NCI-H187 treated with DMSO at 0.1 percent for 48 hours (cell line): ENCODE measurements around the gene ABCB10.
A peak's percentile ranks its signal among the peaks of the same experiment; 100 is the strongest.
"Not testable (repeated sequence)": the region's sequence is repeated elsewhere in the genome, so short reads cannot be mapped to it uniquely, and the experiment has no call there.

Experiments used
- DNase-seq: peaks from one replicate; lab custom pipeline; 2025; lab: John Stamatoyannopoulos, UW

Gene ABCB10

DNA sequence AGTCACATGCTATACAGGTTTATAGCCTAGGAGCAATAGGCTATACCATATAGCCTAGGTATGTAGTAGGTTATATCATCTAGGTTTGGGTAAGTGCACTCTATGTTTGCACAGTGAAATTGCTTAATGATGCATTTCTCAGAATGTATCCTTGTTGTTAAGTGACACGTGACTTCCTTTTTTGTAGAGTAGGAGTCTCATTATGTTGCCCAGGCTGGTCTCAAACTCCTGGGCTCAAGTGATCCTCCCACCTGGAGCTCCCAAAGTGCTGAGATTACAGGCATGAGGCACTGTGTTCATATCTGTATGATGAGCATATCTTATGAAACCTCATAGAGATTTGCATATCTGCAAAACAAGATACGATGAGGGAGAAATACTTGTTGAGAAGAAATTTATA, 13.8 kb upstream of the ABCB10 start:
- DNase-seq, result peak; percentile 48

DNA sequence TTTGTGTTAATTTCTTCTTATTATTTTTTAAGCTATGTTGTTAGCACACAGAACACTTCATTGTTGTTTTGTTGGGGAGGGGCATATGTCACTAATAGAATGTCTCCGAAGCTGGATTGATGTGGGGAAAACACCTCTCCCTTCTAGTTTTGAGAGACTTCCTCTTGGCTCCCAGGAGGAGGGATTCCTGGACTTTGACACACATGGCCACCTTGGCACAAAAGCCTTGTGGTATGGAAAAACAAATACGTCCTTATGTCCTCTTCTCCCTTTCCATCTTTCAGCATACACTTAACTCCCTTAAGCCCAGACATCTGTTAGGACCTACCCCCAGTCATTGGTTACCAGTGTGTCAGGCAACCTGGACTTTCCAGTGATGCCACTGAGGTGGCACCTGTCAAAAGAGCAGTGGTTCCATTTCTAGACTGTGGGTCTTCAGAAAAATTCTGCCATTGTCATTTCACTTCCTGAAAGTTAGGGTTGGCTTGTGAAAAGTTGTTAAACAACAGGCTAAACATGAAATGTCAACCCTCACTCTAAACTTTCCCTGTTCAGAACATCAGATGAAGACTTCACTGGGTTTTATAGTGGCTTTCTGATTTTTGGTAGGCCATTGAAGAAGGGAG, 12.5 kb upstream of the ABCB10 start:
- DNase-seq, result no peak

GRCh38 chr1:229570305-229570704, 11.8 kb upstream of the ABCB10 start:
- no peak for DNase-seq

GRCh38 chr1:229567109-229567868, 8.8 kb upstream of the ABCB10 start:
- DNase-seq, result no peak

DNA sequence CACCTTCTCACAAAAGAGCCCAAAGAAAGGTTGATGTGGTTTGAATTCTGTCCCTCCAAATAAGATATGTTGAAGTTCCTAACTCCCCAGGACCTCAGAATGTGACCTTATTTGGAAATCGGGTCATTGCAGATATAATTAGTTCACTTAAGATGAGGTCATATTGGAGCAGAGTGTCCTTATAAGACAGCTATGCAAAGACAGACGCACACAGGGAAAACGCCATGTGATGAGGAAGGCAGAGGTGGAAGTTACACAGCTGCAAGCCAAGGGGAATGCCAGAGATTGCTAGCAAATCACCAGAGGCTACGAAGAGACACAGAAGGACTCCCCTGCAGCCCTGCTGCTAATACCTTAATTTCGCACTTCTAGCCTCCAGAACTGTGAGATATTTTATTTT, 5.2 kb upstream of the ABCB10 start:
- DNase-seq, result no peak

DNA sequence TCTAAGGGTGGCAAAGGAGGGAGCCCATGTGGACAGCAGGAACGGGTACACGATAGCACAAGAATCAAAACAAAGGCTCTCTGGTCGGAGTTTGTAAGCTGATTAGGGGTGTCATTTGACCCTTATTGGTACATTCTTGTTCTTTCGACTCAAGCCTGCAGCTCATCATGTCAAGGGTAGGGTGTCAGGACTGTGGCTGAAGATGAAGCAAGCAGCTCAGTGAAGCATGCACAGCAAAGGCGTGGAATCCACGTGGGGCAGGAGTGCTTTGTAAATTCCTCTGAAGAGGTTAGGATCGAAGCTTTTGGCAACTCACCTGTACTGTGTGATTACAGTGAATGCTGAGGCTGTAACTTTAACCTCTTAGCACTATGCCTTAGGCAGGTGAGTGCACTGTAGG, 4.7 kb upstream of the ABCB10 start:
- no peak for DNase-seq

GRCh38 chr1:229562686-229563085, 4.2 kb upstream of the ABCB10 start:
- no peak for DNase-seq

- no peak for DNase-seq
Measured at GRCh38 chr1:229561141-229561540, 2.6 kb upstream of the ABCB10 start.

DNA sequence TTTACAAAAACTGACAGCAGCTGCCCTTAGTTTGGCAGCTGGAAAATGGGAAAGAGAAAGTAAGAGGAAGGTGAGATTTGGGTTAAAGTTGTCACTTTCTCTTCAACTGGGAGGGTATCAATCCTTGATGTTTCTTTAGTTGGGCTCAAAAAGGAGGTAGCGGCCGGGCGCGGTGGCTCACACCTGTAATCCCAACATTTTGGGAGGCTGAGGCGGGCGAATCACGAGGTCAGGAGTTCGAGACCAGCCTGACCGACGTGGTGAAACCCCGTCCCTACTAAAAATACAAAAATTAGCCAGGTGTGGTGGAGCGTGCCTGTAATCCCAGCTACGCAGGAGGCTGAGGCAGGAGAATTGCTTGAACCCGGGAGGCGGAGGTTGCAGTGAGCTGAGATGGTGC, 1.6 kb upstream of the ABCB10 start:
- DNase-seq, result not testable (repeated sequence)

- DNase-seq, result not testable (repeated sequence)
Measured at GRCh38 chr1:229559336-229559801, 862 bp upstream of the ABCB10 start.

DNA sequence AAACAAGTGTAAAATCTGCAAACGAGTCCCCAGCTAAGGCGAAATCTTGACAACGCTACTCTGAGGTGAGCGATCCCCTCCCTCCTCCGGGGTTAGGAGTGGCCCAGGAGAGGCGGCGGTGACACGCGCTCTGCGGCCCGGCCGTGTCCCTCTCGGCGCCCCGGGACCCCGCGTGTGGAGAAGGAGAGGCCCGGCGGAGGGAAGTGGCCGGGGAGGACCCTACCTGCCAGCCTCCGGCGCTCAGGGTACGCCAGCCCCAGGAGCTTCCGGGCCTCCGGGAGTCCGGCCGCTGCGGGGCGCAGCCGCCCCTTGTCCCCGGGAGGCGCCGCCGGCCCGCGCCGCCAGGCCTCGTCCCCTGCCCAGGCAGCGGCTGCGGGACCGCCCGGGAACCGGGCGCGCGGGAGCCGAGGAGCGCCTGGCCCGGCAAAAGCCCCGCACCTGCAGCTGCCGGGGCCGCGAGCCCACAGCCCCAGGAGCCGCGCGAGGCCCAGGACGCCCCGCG, 543 bp downstream of the ABCB10 start:
- DNase-seq, result no peak

- DNase-seq, result no peak
Measured at GRCh38 chr1:229557200-229557850, 1.2 kb downstream of the ABCB10 start.

DNA sequence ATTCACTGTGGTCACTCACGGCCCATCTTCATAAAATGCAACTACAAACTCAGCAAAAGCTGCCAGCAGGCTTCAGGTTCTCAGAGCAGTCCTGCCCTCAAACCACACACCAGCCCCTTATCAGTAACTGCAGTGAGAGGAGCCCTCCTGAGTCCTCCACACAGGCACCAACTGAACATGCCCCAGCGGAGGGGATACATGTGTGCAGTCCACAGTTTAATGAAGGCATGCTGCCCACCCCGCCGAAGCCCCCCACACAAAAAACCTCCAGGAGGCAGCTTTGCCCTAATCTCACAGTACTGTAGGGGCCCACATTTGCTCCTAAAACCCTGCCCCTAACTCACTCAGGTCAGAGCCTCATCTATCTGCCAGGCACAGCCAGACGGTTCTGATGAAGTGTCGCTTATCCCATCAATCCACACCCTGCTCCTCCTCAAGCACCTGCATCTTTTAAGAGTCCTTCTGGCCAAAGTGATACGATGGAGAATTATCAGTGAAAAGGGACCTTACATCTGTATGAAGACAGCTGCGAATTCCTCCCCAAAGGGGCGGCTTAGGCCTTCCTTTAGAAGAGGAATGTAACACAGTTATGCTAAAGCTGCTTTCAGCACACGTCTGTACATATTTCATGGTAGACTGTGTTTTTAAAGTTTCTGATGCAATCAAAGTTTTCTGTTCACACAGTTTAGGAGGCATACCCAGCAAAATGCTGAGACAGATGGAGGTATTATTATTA, 3.5 kb downstream of the ABCB10 start:
- no peak for DNase-seq

GRCh38 chr1:229553621-229554130, 4.8 kb downstream of the ABCB10 start:
- no peak for DNase-seq

GRCh38 chr1:229552732-229553131, 5.8 kb downstream of the ABCB10 start:
- no peak for DNase-seq

GRCh38 chr1:229550812-229551567, 7.5 kb downstream of the ABCB10 start:
- DNase-seq, result no peak

- DNase-seq, result no peak
Measured at GRCh38 chr1:229547542-229547941, 11.0 kb downstream of the ABCB10 start.

DNA sequence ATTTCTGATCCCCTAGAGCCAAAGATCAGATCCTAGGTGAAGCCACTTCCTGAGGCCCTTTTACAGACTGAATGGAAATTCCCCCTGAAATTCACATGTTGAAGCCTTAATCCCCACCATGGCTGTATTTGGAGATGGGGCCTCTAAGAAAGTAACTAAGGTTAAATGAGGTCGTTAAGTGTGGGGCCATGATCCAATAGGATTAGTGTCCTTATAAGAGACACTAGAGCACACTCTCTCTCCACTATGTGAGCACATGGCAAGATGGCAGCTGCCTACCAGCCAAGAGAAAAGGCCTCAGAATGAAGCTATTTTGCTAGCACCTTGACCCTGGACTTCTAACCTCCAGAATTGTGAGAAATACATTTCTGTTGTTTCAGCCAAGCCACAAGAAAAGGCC, 13.9 kb downstream of the ABCB10 start:
- no peak for DNase-seq

GRCh38 chr1:229539863-229540506, 18.5 kb downstream of the ABCB10 start:
- no peak for DNase-seq

GRCh38 chr1:229538945-229539344, 19.6 kb downstream of the ABCB10 start:
- DNase-seq, result no peak

- no peak for DNase-seq
Measured at GRCh38 chr1:229537894-229538293, 20.6 kb downstream of the ABCB10 start.
